HG03432 (cell line): ENCODE measurements around the gene DUSP2.
"Not testable (repeated sequence)": the region's sequence is repeated elsewhere in the genome, so short reads cannot be mapped to it uniquely, and the experiment has no call there.

Experiments used
- ATAC-seq: cut with Tn5 transposase; IDR thresholded peaks from one replicate; pipeline ENCODE4 v1.9.1; 2021; ENCODE audit warnings: mild to moderate bottlenecking, moderate library complexity; ENCODE audit not compliant: unreplicated experiment

DUSP2 gene

GRCh38 chr2:96163768-96164429, 18.7 kb upstream of the DUSP2 start:
- ATAC-seq = peak; percentile 67

- ATAC-seq = no peak
Observed at GRCh38 chr2:96163415-96163767, 18.2 kb upstream of the DUSP2 start.

GRCh38 chr2:96161898-96162297, 16.7 kb upstream of the DUSP2 start:
- ATAC-seq = no peak

- not testable (repeated sequence) for ATAC-seq
Observed at GRCh38 chr2:96160366-96160765, 15.1 kb upstream of the DUSP2 start.

GRCh38 chr2:96159084-96159830, 14.0 kb upstream of the DUSP2 start:
- ATAC-seq = no peak

GRCh38 chr2:96158554-96158940, 13.3 kb upstream of the DUSP2 start:
- ATAC-seq = no peak

GRCh38 chr2:96157649-96158553, 12.7 kb upstream of the DUSP2 start:
- ATAC-seq = peak; percentile 70

GRCh38 chr2:96156926-96157648, 11.8 kb upstream of the DUSP2 start:
- peak; percentile 56 for ATAC-seq

GRCh38 chr2:96156011-96156820, 11.0 kb upstream of the DUSP2 start:
- no peak for ATAC-seq

- no peak for ATAC-seq
Observed at GRCh38 chr2:96154506-96155380, 9.5 kb upstream of the DUSP2 start.

GRCh38 chr2:96153991-96154431, 8.8 kb upstream of the DUSP2 start:
- ATAC-seq = no peak

GRCh38 chr2:96153291-96153713, 8.1 kb upstream of the DUSP2 start:
- ATAC-seq = no peak

GRCh38 chr2:96152304-96153161, 7.3 kb upstream of the DUSP2 start:
- ATAC-seq = no peak

- ATAC-seq = no peak
Observed at GRCh38 chr2:96151595-96152303, 6.5 kb upstream of the DUSP2 start.

- ATAC-seq = no peak
Observed at GRCh38 chr2:96150791-96151594, 5.8 kb upstream of the DUSP2 start.

- no peak for ATAC-seq
Observed at GRCh38 chr2:96150007-96150640, 4.9 kb upstream of the DUSP2 start.
